ENCODE measurements around the gene CAPZB. TPM values are rescaled to one million over a fixed set of nuclear protein-coding genes. Genes with fewer than 3 reads are reported as not detected.

Gene CAPZB
- total RNA-seq, 1 experiment from 2014 or later, result 348 TPM

- no peak overlapping the region for H2AK5ac ChIP-seq (ENCODE audit: insufficient read length, low read length)
- no peak overlapping the region for H4K91ac ChIP-seq (ENCODE audit: insufficient read length, low read depth, low read length)
- no peak overlapping the region for H2BK20ac ChIP-seq (ENCODE audit: low read depth, low read length, poor library complexity, severe bottlenecking)
- no peak overlapping the region for H3K27ac Mint-ChIP-seq
- H3K4me3 Mint-ChIP-seq, result no peak overlapping the region
- no peaks in the 10 kb centered on the region; the same call in 1 of the 2 replicates for H3K27me3 Mint-ChIP-seq (ENCODE audit: low read depth)
- WGBS (ENCODE audit: extremely low coverage, insufficient read length, low lambda C conversion rate), result no CpG with 5 or more reads among the region's 15 CpGs
- H3K18ac ChIP-seq (ENCODE audit: insufficient read length, low read depth, low read length), result no peak overlapping the region
- no peak overlapping the region for H3K56ac ChIP-seq (ENCODE audit: insufficient read length, low read depth, low read length)
- H3K4me2 ChIP-seq (ENCODE audit: insufficient read depth, insufficient read length, low read length), result no peak overlapping the region
- no peaks in the 10 kb centered on the region for H4K20me1 ChIP-seq (ENCODE audit: control insufficient read depth, insufficient read depth, insufficient read length)
- H4K8ac ChIP-seq (replicated peaks; ENCODE audit: insufficient read length, low read depth, low read length), result no peak overlapping the region
- H3K4ac ChIP-seq (ENCODE audit: low read depth, low read length), result no peak overlapping the region
- H3T11ph ChIP-seq (ENCODE audit: low read length), result no peak overlapping the region
- no peaks in the 10 kb centered on the region for H3K9me3 ChIP-seq (ENCODE audit: control insufficient read depth, low read depth, low read length)
- H3K4me1 ChIP-seq (ENCODE audit: insufficient read depth, low read length), result no peaks in the 10 kb centered on the region
- no peak overlapping the region for H3K9ac ChIP-seq (ENCODE audit: extremely low read depth, insufficient read length, low read length)
- peaks cover 14 to 41% (median 24%) of the 10 kb centered on the region in 3 experiments; a peak in 6 of 7 replicates for H3K36me3 Mint-ChIP-seq (ENCODE audit: insufficient read depth in 1 of 3, low read depth in 3 of 3)
- no peaks in the 10 kb centered on the region for H3K9me3 Mint-ChIP-seq
- peaks cover 16% of the 10 kb centered on the region for H3K79me1 ChIP-seq (ENCODE audit: insufficient read depth, low read depth, low read length, poor library complexity, severe bottlenecking)
- no peak overlapping the region for H3K27ac ChIP-seq (ENCODE audit: insufficient read length, low read depth, low read length)
- no peak overlapping the region for H3K23ac ChIP-seq (ENCODE audit: insufficient read length, low read depth, low read length)
- no peak overlapping the region for H2BK120ac ChIP-seq (ENCODE audit: low read depth, low read length, poor library complexity, severe bottlenecking)
- H2BK12ac ChIP-seq (ENCODE audit: insufficient read length, low read depth, low read length), result no peak overlapping the region
- H4K5ac ChIP-seq (ENCODE audit: insufficient read length, low read depth, low read length), result no peak overlapping the region
- H2BK5ac ChIP-seq (ENCODE audit: insufficient read length, low read length), result no peak overlapping the region
- no peaks in the 10 kb centered on the region for H3K27me3 ChIP-seq (ENCODE audit: insufficient read depth, low read length)
- no peak overlapping the region for H2AFZ ChIP-seq (ENCODE audit: low read length)
- H3K4me1 Mint-ChIP-seq, result peaks cover 0 to 3% of the 10 kb centered on the region in 2 experiments; a peak in 2 of 4 replicates
- no peak for DNase-seq
- no peak overlapping the region for H2BK15ac ChIP-seq (ENCODE audit: low read depth, low read length)
- peaks cover 15% of the 10 kb centered on the region for H3K79me2 ChIP-seq (ENCODE audit: insufficient read depth, low read length)
- H3K14ac ChIP-seq (ENCODE audit: insufficient read depth, low read length), result no peak overlapping the region
- H3K23me2 ChIP-seq (ENCODE audit: insufficient read length, low read depth, low read length, poor library complexity, severe bottlenecking), result no peaks in the 10 kb centered on the region
- no peak for TF ChIP-seq CTCF (conservative IDR thresholded peaks at IDR 0.05)
Measured at GRCh38 chr1:19385869-19386591, 99.3 kb downstream of the CAPZB start.

Measured in H9 (cell line).